Activated T-helper 17 cell treated with anti-CD3 and anti-CD28 coated beads, Interleukin-2, amount 50 U/mL, for 72 hours (primary cell): ENCODE measurements around the gene ABCC2. TPM values are rescaled to one million over a fixed set of nuclear protein-coding genes. Genes with fewer than 3 reads are reported as not detected.
"Not testable (repeated sequence)": the region's sequence is repeated elsewhere in the genome, so short reads cannot be mapped to it uniquely, and the experiment has no call there.

Experiments
- ATAC-seq: fragments of 150-1000 bp; cut with Tn5 transposase; replicated peaks from 2 replicates; pipeline ENCODE4 v1.10.0; 2021; ENCODE audit warnings: mild to moderate bottlenecking, moderate library complexity
- H3K27ac Mint-ChIP-seq: one replicate; pipeline ENCODE4 v1.8.0; 2022; ENCODE audit warnings: mixed read lengths
- H3K27me3 Mint-ChIP-seq: one replicate; pipeline ENCODE4 v1.8.0; 2022; ENCODE audit warnings: mixed read lengths
- H3K36me3 Mint-ChIP-seq: one replicate; pipeline ENCODE4 v1.8.0; 2022; ENCODE audit warnings: low read depth, mild to moderate bottlenecking, mixed read lengths
- H3K4me1 Mint-ChIP-seq: one replicate; pipeline ENCODE4 v1.8.0; 2022; ENCODE audit warnings: mixed read lengths
- H3K4me3 Mint-ChIP-seq: one replicate; pipeline ENCODE4 v1.8.0; 2022; ENCODE audit warnings: mild to moderate bottlenecking, mixed read lengths
- H3K9me3 Mint-ChIP-seq: one replicate; pipeline ENCODE4 v1.8.0; 2022; ENCODE audit warnings: mixed read lengths
- total RNA-seq, 2 donors: library from RNA; stranded (reverse); gene quantifications; one replicate each; pipeline ENCODE4 v1.2.3, GENCODE V29; 2022

Gene ABCC2
- total RNA-seq, 2 donors from 2014 or later: 2.4 to 3.2 TPM

DNA sequence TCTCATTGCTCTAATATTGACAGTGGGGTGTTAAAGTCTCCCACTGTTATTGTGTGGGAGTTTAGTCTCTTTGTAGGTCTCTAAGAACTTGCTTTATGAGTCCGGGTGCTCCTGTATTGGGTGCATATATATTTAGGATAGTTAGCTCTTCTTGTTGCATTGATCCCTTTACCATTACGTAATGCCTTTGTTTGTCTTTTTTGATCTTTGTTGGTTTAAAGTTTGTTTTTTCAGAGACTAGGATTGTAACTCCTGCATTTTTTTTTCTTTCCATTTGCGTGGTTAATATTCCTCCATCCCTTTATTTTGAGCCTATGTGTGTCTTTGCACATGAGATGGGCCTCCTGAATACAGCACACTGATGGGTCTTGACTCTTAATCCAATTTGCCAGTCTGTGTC is 84.8 kb downstream of the ABCC2 start:
- H3K9me3 Mint-ChIP-seq, ATAC-seq, H3K4me1 Mint-ChIP-seq, H3K27ac Mint-ChIP-seq, H3K36me3 Mint-ChIP-seq, H3K4me3 Mint-ChIP-seq: not testable (repeated sequence)
- peaks cover 66% of the 10 kb centered on the region for H3K27me3 Mint-ChIP-seq

DNA sequence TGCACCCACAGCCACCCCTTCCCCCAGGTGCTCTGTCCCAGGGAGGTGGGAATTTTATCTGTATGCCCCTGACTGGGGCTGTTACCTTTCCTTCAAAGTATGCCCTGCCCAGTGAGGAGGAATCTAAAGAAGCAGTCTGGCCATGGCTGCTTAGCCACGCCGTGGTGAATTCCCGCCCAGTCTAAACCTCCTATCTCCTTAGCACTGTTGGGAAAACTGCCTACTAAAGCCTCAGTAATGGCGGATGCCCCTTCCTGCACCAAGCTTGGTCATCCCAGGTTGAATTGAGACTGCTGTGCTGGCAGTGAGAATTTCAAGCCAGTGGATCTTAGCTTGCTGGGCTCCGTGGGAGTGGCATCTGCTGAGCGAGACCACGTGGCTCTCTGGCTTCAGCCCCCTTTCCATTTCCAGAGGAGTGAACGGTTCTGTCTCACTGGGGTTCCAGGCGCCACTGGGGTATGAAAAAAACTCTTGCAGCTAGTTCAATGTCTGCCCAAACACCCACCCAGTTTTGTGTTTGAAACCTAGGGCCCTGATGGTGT is 87.2 kb downstream of the ABCC2 start:
- Mint-ChIP-seq H3K4me3 (peak overlapping the region; percentile 63), H3K9me3 (peaks cover 6% of the 10 kb centered on the region), H3K36me3 (peaks cover 4% of the 10 kb centered on the region), H3K27me3 (peaks cover 68% of the 10 kb centered on the region), H3K4me1 (peaks cover 7% of the 10 kb centered on the region), H3K27ac (no peak overlapping the region)
- ATAC-seq: no peak

DNA sequence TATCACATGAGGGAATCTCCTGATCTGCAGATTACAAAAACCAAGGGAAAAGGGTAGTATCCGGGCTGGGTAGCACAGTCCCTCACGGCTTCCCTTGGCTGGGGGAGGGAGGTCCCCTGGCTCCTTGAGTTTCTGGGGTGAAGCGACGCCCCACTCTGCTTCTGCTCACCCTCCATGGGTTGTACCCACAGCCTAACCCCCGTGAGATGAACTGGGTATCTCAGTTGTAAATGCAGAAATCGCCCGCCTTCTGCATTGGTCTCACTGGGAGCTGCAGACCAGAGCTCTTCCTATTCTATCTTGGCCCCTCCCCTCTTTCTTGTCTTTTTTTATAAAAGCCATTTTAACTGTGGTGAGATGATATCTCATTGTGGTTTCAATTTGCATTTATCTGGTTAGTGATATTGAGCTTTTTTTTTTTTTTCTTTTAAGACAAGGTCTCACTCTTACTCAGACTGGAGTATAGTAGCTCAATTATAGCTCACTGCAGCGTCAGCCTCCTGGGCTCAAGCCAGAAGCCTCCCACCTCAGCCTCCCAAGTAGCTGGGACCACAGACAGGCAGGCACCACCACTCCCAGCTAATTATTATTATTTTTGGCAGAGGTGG is 87.8 kb downstream of the ABCC2 start:
- Mint-ChIP-seq H3K36me3 (peaks cover 4% of the 10 kb centered on the region), H3K4me1 (peaks cover 7% of the 10 kb centered on the region), H3K27ac (peak overlapping the region; percentile 69), H3K9me3 (peaks cover 6% of the 10 kb centered on the region), H3K4me3 (peak overlapping the region; percentile 63), H3K27me3 (peaks cover 68% of the 10 kb centered on the region)
- ATAC-seq: peak; percentile 96

DNA sequence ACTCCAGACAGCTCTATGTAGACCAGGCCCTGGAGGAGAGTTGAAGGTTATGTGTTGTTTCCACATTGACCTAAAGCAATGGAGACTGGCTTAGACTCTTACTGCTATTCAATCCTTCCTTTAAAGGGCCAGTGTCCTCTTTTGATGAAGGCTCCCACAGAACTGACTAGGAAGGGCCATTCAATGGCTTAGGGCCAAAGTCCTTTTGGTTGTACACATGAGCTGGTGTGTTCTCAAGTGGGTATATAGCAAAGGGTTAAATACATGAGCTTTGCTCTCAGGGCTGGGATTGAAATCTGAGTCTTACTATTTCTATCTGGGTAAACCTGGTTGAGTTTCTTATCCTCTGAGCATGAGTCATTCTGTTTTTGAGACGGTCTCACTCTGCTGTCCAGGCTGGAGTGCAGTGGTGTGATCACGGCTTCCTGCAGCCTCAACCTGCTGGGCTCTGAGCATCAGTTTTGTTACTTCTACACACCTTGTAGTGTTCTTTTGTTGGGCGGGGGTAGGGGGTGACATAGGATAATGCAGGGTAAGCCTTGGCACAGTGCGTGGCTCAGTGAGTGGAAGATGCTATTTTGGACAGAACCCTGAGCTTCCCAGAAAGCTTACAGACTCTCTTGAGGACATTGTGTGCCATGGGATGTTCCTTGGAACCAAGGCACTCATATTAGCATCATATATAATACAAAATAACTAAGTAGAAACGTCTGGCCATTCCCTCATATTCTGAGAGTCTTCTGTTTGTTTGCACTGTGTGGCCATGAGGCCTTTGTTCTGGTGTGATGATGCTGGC is 90.1 kb downstream of the ABCC2 start:
- Mint-ChIP-seq H3K4me3 (no peak overlapping the region), H3K36me3 (peaks cover 14% of the 10 kb centered on the region), H3K4me1 (peaks cover 7% of the 10 kb centered on the region), H3K27ac (no peak overlapping the region), H3K27me3 (peaks cover 56% of the 10 kb centered on the region), H3K9me3 (no peaks in the 10 kb centered on the region)
- peak; percentile 44 for ATAC-seq

- Mint-ChIP-seq H3K4me1 (peaks cover 7% of the 10 kb centered on the region), H3K4me3 (no peak overlapping the region), H3K27me3 (peaks cover 49% of the 10 kb centered on the region), H3K9me3 (no peaks in the 10 kb centered on the region), H3K27ac (no peak overlapping the region), H3K36me3 (peaks cover 25% of the 10 kb centered on the region)
- no peak for ATAC-seq
Measured at GRCh38 chr10:99873846-99874245, 91.4 kb downstream of the ABCC2 start.

DNA sequence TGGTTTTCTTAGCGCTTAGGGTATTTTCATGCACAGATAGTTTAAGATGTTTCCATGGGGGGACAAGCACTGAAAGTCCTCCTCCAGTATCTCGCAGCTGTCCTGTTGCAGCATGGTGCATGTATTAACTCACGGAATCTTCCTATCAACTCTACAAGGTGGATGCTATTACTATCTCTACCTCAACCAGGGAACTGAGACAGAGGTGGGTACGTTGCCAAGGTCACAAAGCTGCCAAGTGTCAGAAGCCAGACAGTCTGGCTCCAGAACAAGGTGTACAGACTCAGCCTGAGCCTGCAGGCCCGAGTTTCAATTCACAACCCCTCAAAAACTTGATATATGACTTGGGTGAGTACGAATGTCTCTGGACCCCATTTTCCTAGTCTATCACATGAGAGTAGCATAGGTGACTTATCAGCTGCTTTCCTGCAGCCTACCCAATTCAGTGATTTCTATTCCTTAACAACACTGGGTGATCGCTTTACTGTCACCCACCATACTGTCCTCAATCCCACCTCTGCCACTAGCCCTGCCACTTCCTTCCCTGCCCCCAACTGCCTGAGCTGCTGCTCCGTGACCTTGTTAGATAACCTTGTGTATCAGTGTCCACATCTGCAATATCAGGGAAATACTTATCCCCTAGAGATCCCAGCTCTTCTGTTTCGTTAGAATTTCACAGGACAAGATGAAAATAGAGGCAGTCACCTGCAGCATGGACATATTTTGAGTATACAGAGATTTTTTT is 92.1 kb downstream of the ABCC2 start:
- H3K9me3 Mint-ChIP-seq: no peaks in the 10 kb centered on the region
- no peak for ATAC-seq

GRCh38 chr10:99875473-99875872 is 93.0 kb downstream of the ABCC2 start:
- no peaks in the 10 kb centered on the region for H3K9me3 Mint-ChIP-seq
- H3K27me3 Mint-ChIP-seq: peaks cover 45% of the 10 kb centered on the region
- no peak for ATAC-seq
- no peak overlapping the region for H3K4me3 Mint-ChIP-seq
- peaks cover under 1% of the 10 kb centered on the region for H3K4me1 Mint-ChIP-seq
- peaks cover 37% of the 10 kb centered on the region for H3K36me3 Mint-ChIP-seq
- H3K27ac Mint-ChIP-seq: no peak overlapping the region

More for the DNA sequence above, 92.1 kb downstream of the ABCC2 start:
- no peak overlapping the region for H3K4me3 Mint-ChIP-seq
- H3K36me3 Mint-ChIP-seq: peaks cover 32% of the 10 kb centered on the region
- H3K4me1 Mint-ChIP-seq: peaks cover 7% of the 10 kb centered on the region
- H3K27me3 Mint-ChIP-seq: peaks cover 49% of the 10 kb centered on the region
- no peak overlapping the region for H3K27ac Mint-ChIP-seq

- Mint-ChIP-seq H3K9me3 (no peaks in the 10 kb centered on the region), H3K4me1 (no peaks in the 10 kb centered on the region), H3K4me3 (no peak overlapping the region), H3K27ac (no peak overlapping the region), H3K27me3 (peaks cover 11% of the 10 kb centered on the region), H3K36me3 (peaks cover 46% of the 10 kb centered on the region)
- ATAC-seq: no peak
Measured at GRCh38 chr10:99880080-99880835, 97.8 kb downstream of the ABCC2 start.

DNA sequence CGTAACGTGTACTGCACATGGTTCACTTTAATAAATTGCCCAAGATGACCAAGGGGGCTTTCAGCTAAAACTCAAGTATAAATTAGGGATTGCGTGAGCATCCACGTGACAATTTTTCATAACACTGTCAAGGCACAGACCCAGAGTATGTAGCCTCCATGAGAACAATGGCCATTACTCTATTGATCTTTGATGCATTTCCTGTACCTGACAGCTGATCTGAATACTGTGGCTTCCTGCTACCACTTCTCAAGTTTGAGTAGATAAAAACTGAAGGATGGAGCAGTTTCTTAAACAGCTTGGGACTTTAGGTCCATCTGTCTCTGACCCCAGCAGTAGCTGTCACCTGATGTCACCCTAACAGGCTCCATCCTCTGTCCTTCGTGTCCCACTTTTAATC is 98.9 kb downstream of the ABCC2 start:
- Mint-ChIP-seq H3K4me1 (no peaks in the 10 kb centered on the region), H3K27ac (no peak overlapping the region), H3K36me3 (peaks cover 40% of the 10 kb centered on the region), H3K9me3 (no peaks in the 10 kb centered on the region), H3K27me3 (no peaks in the 10 kb centered on the region), H3K4me3 (no peak overlapping the region)
- ATAC-seq: no peak

DNA sequence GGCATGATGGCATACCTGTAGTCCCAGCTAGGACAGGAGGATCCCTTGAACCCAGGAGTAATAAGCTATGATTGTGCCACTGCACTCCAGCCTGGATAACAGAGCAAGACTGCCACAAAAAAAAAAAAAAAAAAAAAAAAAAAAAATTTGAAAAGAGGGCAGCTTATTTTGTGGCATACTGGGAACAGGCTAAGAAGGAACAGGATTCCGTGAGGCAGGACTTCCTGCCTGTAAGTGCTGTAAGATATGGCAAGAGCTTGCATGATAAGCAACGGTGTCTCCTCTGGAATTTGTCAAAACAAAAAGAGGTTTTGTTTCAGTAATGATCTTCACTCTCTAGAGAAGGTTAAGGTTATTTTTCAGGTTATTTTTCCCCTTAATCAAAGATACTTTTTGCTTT is 101.1 kb downstream of the ABCC2 start:
- no peak for ATAC-seq
- H3K9me3 Mint-ChIP-seq: no peaks in the 10 kb centered on the region
- H3K27me3 Mint-ChIP-seq: no peaks in the 10 kb centered on the region
- peaks cover 28% of the 10 kb centered on the region for H3K36me3 Mint-ChIP-seq
- no peaks in the 10 kb centered on the region for H3K4me1 Mint-ChIP-seq
- no peak overlapping the region for H3K27ac Mint-ChIP-seq
- H3K4me3 Mint-ChIP-seq: no peak overlapping the region

DNA sequence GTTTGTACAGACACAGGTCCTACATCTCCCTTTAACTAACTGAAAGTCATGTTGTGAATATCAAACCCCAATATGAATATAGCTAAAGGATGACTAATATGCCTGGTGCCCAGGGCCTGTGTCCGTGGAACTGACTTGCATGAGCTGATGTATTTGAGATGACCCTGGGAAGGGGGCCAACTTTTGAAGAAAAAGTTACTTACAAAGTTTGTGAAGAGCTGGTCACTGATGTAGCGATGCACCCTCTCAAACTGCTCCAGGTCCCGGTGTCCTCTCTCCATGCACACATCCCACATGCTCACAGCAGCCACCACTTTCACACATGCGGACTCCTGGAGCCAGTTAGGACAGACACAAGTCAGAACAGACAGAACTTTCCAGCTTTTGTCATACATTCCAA is 106.2 kb downstream of the ABCC2 start:
- no peak for ATAC-seq
- Mint-ChIP-seq H3K4me3 (no peak overlapping the region), H3K9me3 (no peaks in the 10 kb centered on the region), H3K36me3 (peaks cover 9% of the 10 kb centered on the region), H3K27ac (no peak overlapping the region), H3K4me1 (no peaks in the 10 kb centered on the region), H3K27me3 (no peaks in the 10 kb centered on the region)

DNA sequence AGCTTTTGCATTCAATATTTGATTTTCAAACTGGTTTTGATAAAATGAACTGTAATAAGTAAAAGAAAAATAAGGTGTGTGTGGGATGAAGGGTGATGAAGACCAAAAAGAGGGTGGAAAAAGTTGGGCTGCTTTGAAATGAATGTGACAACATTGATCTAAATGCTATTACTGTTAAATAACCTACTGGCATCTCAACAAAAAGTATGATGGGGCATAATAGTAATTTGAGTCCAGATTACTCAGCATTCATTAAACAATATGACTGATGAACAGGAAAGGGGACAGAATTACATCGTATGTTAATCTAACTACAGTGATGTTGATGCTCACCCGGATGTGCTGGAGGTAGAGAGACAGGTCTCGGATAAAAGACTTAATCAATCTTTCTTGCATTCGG is 112.2 kb downstream of the ABCC2 start:
- H3K36me3 Mint-ChIP-seq: peaks cover 41% of the 10 kb centered on the region
- H3K9me3 Mint-ChIP-seq: no peaks in the 10 kb centered on the region
- no peak for ATAC-seq
- H3K4me3 Mint-ChIP-seq: no peak overlapping the region
- H3K27me3 Mint-ChIP-seq: no peaks in the 10 kb centered on the region
- no peaks in the 10 kb centered on the region for H3K4me1 Mint-ChIP-seq
- no peak overlapping the region for H3K27ac Mint-ChIP-seq

- not testable (repeated sequence) for H3K4me3 Mint-ChIP-seq, H3K27ac Mint-ChIP-seq, ATAC-seq, H3K9me3 Mint-ChIP-seq, H3K4me1 Mint-ChIP-seq, H3K27me3 Mint-ChIP-seq
- H3K36me3 Mint-ChIP-seq: peaks cover 41% of the 10 kb centered on the region
Measured at GRCh38 chr10:99895066-99895465, 112.6 kb downstream of the ABCC2 start.

GRCh38 chr10:99895867-99896266 is 113.4 kb downstream of the ABCC2 start:
- Mint-ChIP-seq H3K36me3 (peaks cover 41% of the 10 kb centered on the region), H3K9me3 (no peaks in the 10 kb centered on the region), H3K4me1 (no peaks in the 10 kb centered on the region), H3K27me3 (no peaks in the 10 kb centered on the region), H3K4me3 (no peak overlapping the region), H3K27ac (no peak overlapping the region)
- ATAC-seq: no peak
